ENCODE data around the gene MRPS10.
A peak's percentile ranks its signal among the peaks of the same experiment; 100 is the strongest.

MRPS10 gene

GRCh38 chr6:42217519-42218367 is at the start of gene MRPS10:
Gene MRPS10 (minus strand): TSS chr6:42217861. CDS start chr6:42217849, 12 bp downstream.
- peak; percentile 81 to 85 for DNase-seq (ENCODE audit: low read depth in 2 of 2)

GRCh38 chr6:42266538-42266937 is 48.9 kb upstream of the MRPS10 start:
- DNase-seq (ENCODE audit: low read depth in 2 of 2): no peak

GRCh38 chr6:42264852-42265390 is 47.3 kb upstream of the MRPS10 start:
- no peak for DNase-seq (ENCODE audit: low read depth in 2 of 2)

- DNase-seq (ENCODE audit: low read depth in 2 of 2): no peak
These were observed 46.6 kb upstream of the MRPS10 start for GRCh38 chr6:42264162-42264851.

- DNase-seq (ENCODE audit: low read depth in 2 of 2): no peak
These were observed 45.6 kb upstream of the MRPS10 start for GRCh38 chr6:42263165-42263728.

- DNase-seq (ENCODE audit: low read depth in 2 of 2): peak; percentile 23 to 49
These were observed 43.3 kb upstream of the MRPS10 start for GRCh38 chr6:42260972-42261371.

GRCh38 chr6:42260396-42260888 is 42.8 kb upstream of the MRPS10 start:
- DNase-seq (ENCODE audit: low read depth in 2 of 2): no peak

GRCh38 chr6:42259841-42260395 is 42.3 kb upstream of the MRPS10 start:
- DNase-seq (ENCODE audit: low read depth in 2 of 2): no peak

GRCh38 chr6:42259286-42259685 is 41.6 kb upstream of the MRPS10 start:
- DNase-seq (ENCODE audit: low read depth in 2 of 2): no peak

- no peak for DNase-seq (ENCODE audit: low read depth in 2 of 2)
These were observed 40.0 kb upstream of the MRPS10 start for GRCh38 chr6:42257614-42258013.

GRCh38 chr6:42257063-42257462 is 39.4 kb upstream of the MRPS10 start:
- no peak for DNase-seq (ENCODE audit: low read depth in 2 of 2)

GRCh38 chr6:42255050-42255449 is 37.4 kb upstream of the MRPS10 start:
- DNase-seq (ENCODE audit: low read depth in 2 of 2): no peak

- DNase-seq (ENCODE audit: low read depth in 2 of 2): no peak
These were observed 36.8 kb upstream of the MRPS10 start for GRCh38 chr6:42254505-42254904.

GRCh38 chr6:42251911-42252637 is 34.4 kb upstream of the MRPS10 start:
- no peak for DNase-seq (ENCODE audit: low read depth in 2 of 2)

- DNase-seq (ENCODE audit: low read depth in 2 of 2): no peak
These were observed 33.8 kb upstream of the MRPS10 start for GRCh38 chr6:42251500-42251899.

- DNase-seq (ENCODE audit: low read depth in 2 of 2): no peak
These were observed 32.7 kb upstream of the MRPS10 start for GRCh38 chr6:42250274-42250931.

GRCh38 chr6:42249279-42249678 is 31.6 kb upstream of the MRPS10 start:
- DNase-seq (ENCODE audit: low read depth in 2 of 2): no peak

- DNase-seq (ENCODE audit: low read depth in 2 of 2): no peak
These were observed 25.4 kb upstream of the MRPS10 start for GRCh38 chr6:42243046-42243445.

GRCh38 chr6:42241915-42242314 is 24.3 kb upstream of the MRPS10 start:
- DNase-seq (ENCODE audit: low read depth in 2 of 2): no peak

- no peak for DNase-seq (ENCODE audit: low read depth in 2 of 2)
These were observed 22.2 kb upstream of the MRPS10 start for GRCh38 chr6:42239736-42240375.
